Thymus (tissue), 14 donors: Measurements from ENCODE around the gene OR6C4. TPM values are rescaled to one million over a fixed set of nuclear protein-coding genes. Genes with fewer than 3 reads are reported as not detected.
"Not testable (repeated sequence)": the region's sequence is repeated elsewhere in the genome, so short reads cannot be mapped to it uniquely, and the experiment has no call there.

ENCODE experiments used
- DNase-seq, 9 donors: peaks; one replicate each; pipeline ENCODE4 v3.0.0-alpha.2; 2013; ENCODE audit warnings: low spot score in 9 of 9, low read depth in 6 of 9, missing footprints in 1 of 9
- H3K27ac ChIP-seq, 2 donors: one replicate each; pipeline ENCODE4 v1.5.1; 2013; ENCODE audit warnings: control low read depth in 1 of 2, low read depth in 1 of 2, low read length in 1 of 2, mild to moderate bottlenecking in 1 of 2, moderate library complexity in 1 of 2
- H3K27me3 ChIP-seq, 2 donors: one replicate each; pipeline ENCODE4 v1.5.1; 2013; ENCODE audit warnings: low read length in 1 of 2; ENCODE audit not compliant: control insufficient read depth in 2 of 2, insufficient read depth in 1 of 2
- H3K36me3 ChIP-seq, 2 donors: one replicate each; pipeline ENCODE4 v1.5.1; 2013; ENCODE audit warnings: low read length in 1 of 2, mild to moderate bottlenecking in 1 of 2, moderate library complexity in 1 of 2; ENCODE audit not compliant: control insufficient read depth in 2 of 2, insufficient read depth in 2 of 2
- H3K4me1 ChIP-seq, 2 donors: one replicate each; pipeline ENCODE4 v1.5.1; 2013; ENCODE audit warnings: low read length in 2 of 2; ENCODE audit not compliant: control insufficient read depth in 2 of 2, insufficient read depth in 2 of 2
- H3K4me3 ChIP-seq, 2 donors: one replicate each; pipeline ENCODE4 v1.5.1; 2013; ENCODE audit warnings: low read length in 2 of 2, control low read depth in 1 of 2, mild to moderate bottlenecking in 1 of 2
- H3K9me3 ChIP-seq, 2 donors: one replicate each; pipeline ENCODE4 v1.5.1; 2013; ENCODE audit warnings: low read length in 1 of 2, mild to moderate bottlenecking in 1 of 2; ENCODE audit not compliant: control insufficient read depth in 2 of 2, insufficient read depth in 1 of 2
- WGBS: extraction: QIAGEN DNeasy Blood & Tissue Kit; methylation state at CpG from one replicate; pipeline ENCODE4 v1.1.7; 2013; 5-methylcytosine and 5-hydroxymethylcytosine counted together
- long read RNA-seq, 10 donors: transcript quantifications; one replicate each; lab custom pipeline, GENCODE V29; 2026
- polyA plus RNA-seq: library from polyadenylated mRNA; stranded (reverse); fragments of 200-250 nt; gene quantifications from one replicate; pipeline ENCODE4 v1.2.3, GENCODE V29; 2013
- total RNA-seq: library from RNA; stranded (reverse); fragments of 120-200 nt; gene quantifications from one replicate; pipeline ENCODE4 v1.2.4, GENCODE V29; 2013
- donor health status: healthy.

OR6C4 gene
- total RNA-seq (not detected), polyA plus RNA-seq (not detected)
- long read RNA-seq, donor 1, result 0 reads
- long read RNA-seq, donor 2, result 0 reads
- long read RNA-seq, donor 3, result 0 reads
- long read RNA-seq, donor 4, result 0 reads
- long read RNA-seq, donor 5, result 0 reads
- long read RNA-seq, donor 6, result 0 reads
- long read RNA-seq, donor 7, result 0 reads
- long read RNA-seq, donor 8, result 0 reads
- long read RNA-seq, donor 9, result 0 reads
- long read RNA-seq, donor 10, result 0 reads

DNA sequence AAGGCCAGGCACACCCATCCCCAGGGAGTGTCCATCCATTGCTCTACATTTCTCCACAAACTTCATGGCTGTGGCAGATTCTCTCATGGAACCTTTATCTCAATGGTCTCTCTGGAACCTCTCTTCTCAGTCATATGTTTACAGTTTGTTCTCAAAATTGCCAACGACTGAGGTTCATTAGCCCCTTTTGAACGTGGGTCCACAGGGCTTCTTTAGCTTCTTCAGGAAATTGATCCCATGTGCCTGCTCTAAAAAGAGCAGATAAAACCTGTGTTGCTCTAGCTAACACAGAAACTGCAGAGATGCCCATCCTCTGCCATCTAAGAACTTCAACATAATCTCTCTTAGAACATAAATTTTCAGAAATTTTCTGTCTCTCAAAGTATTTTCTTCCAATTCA, at the start of gene OR6C4:
Gene OR6C4 (plus strand): TSS at position 301 of the 400 bp plus-strand sequence. CDS start 1,625 bp downstream, outside the sequence.
- 61% methylated on average over 2 of the region's 2 CpGs for WGBS

DNA sequence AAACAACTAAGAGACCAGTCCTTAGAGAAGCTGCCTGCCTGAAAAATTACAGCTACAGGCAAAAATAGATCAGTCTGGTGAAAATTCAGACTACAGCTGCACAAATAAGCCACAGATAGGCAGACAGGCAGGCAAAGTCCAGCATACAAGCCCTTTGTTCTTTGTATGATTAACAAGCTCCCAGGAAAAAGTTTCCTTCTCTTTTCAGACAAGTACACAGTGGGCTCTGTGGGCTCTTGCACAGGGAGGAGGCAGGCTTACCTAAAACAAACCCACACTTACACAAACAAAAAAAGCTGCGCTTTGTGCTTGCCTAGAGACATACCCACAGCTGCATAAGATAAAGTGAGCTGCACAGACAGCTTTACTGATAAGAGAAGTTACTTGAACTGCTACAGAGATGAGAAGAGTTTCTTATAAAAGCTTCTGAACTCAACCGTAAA, 49.6 kb upstream of the OR6C4 start:
- Histone ChIP-seq H3K4me1 (no peaks in the 10 kb centered on the region), H3K36me3 (no peaks in the 10 kb centered on the region), H3K9me3 (no peaks in the 10 kb centered on the region), H3K27ac (no peak overlapping the region), H3K4me3 (no peak overlapping the region), H3K27me3 (no peaks in the 10 kb centered on the region)
- no peak for DNase-seq
- WGBS, result 51% methylated on average over 2 of the region's 2 CpGs

More for the DNA sequence above, at the start of gene OR6C4:
- no peaks in the 10 kb centered on the region for H3K27me3 ChIP-seq
- peaks cover 0 to 8% of the 10 kb centered on the region in 2 donors for H3K9me3 ChIP-seq
- no peaks in the 10 kb centered on the region for H3K4me1 ChIP-seq
- H3K36me3 ChIP-seq, result no peaks in the 10 kb centered on the region
- H3K27ac ChIP-seq, result no peak within 1 kb of the TSS
- H3K4me3 ChIP-seq, result no peak within 1 kb of the TSS
- no peak for DNase-seq

DNA sequence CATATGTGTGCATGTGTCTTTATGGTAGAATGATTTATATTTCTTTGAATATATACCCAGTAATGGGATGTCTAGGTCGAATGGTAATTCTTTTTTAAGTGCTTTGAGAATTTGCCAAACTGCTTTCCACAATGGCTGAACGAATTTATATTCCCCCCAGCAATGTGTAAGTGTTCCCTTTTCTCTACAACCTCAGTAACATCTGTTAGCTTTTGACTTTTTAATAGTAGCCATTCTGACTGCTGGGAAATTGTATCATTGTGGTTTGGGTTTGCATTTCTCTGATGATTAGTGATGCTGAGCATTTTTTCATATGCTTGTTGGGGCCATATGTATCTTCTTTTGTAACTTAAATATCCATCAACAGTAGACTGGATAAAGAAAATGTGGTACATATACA, 47.8 kb upstream of the OR6C4 start:
- WGBS, result 63% methylated on average over 2 of the region's 2 CpGs
- no peaks in the 10 kb centered on the region for H3K36me3 ChIP-seq
- H3K27ac ChIP-seq, result no peak overlapping the region
- H3K27me3 ChIP-seq, result no peaks in the 10 kb centered on the region
- no peaks in the 10 kb centered on the region for H3K4me1 ChIP-seq
- no peaks in the 10 kb centered on the region for H3K9me3 ChIP-seq
- DNase-seq, result no peak
- H3K4me3 ChIP-seq, result no peak overlapping the region

DNA sequence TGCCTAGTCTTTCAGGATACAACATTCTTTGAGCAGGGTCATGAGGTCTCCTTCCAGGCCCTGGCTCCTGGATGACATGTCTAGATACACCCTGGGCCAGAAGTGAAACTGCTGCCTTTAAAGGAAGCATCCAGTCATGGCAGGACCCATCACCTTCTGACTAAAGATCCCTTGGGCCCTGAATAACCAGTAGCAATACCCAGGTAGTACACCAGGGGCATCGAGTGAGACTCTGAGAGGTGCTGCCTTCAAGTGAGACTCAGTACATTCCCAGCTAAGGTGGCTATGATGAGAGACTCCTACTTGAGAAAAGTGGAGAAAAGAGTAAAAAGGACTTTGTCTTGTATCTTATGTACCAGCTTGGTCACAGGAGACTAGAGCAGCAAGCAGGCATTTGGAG, 33.7 kb upstream of the OR6C4 start:
- Histone ChIP-seq H3K27me3 (no peaks in the 10 kb centered on the region), H3K4me3 (no peak overlapping the region), H3K36me3 (no peaks in the 10 kb centered on the region), H3K9me3 (no peaks in the 10 kb centered on the region), H3K27ac (no peak overlapping the region), H3K4me1 (no peaks in the 10 kb centered on the region)
- no peak for DNase-seq
- 87% methylated on average over 1 of the region's 1 CpG for WGBS

DNA sequence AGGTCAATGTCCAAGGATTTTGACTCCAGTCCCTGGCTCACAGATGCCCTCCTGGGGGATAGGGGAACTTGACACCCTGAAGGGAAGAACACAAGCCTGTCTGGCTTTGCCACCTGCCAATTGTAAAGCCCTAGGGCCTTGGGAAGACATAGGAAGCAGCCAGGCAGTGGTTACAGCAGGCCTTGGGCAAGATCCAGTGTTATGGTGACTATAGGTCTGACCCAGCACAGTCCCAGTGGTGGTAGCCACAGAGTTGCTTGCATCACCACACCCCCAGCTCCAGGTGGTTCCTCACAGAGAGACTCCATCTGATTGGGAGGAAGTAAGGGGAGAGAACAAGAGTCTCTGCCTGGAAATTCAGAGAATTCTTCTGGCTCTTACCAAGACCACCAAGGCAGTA, 33.0 kb upstream of the OR6C4 start:
- no peaks in the 10 kb centered on the region for H3K27me3 ChIP-seq
- no peaks in the 10 kb centered on the region for H3K4me1 ChIP-seq
- DNase-seq, result no peak
- H3K27ac ChIP-seq, result no peak overlapping the region
- no peak overlapping the region for H3K4me3 ChIP-seq
- no peaks in the 10 kb centered on the region for H3K9me3 ChIP-seq
- no peaks in the 10 kb centered on the region for H3K36me3 ChIP-seq

DNA sequence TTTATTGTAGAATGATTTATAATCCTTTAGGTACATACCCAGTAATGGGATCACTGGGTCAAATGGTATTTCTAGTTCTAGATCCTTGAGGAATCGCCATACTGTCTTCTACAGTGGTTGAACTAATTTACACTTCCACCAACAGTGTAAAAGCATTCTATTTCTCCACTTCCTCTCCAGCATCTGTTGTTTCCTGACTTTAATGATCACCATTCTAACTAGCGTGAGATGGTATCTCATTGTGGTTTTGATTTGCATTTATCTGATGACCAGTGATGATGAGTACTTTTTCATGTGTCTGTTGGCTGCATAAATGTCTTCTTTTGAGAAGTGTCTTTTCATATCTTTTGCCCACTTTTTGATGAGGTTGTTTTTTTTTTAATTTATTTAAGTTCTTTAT, 1.2 kb upstream of the OR6C4 start:
- not testable (repeated sequence) for H3K27ac ChIP-seq, H3K27me3 ChIP-seq, H3K9me3 ChIP-seq, H3K4me1 ChIP-seq, DNase-seq, H3K36me3 ChIP-seq, H3K4me3 ChIP-seq
- WGBS, result 63% methylated on average over 2 of the region's 2 CpGs

DNA sequence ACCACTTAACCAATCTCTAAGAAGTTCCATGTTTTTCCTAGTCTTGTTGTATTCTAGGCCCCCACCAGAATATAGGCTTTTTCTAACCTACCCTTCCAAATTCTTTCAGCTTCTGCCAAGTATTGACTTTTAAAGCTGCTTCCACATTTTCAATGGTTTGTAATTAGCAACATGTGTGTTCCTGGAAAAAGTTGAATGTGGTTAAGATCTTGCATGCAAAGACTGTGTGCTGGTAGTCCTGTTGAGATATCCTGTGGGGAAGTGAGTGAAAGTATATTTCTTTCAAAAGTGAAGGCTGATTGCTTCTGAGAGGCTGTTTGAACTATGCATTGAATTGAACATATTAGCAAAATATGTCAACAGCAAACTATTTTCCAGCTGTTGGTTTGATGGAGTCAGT, 646 bp upstream of the OR6C4 start:
- Histone ChIP-seq H3K27me3 (no peaks in the 10 kb centered on the region), H3K9me3 (peaks cover 0 to 8% of the 10 kb centered on the region in 2 donors), H3K4me3 (no peak overlapping the region), H3K4me1 (no peaks in the 10 kb centered on the region), H3K36me3 (no peaks in the 10 kb centered on the region), H3K27ac (no peak overlapping the region)
- DNase-seq, result no peak

DNA sequence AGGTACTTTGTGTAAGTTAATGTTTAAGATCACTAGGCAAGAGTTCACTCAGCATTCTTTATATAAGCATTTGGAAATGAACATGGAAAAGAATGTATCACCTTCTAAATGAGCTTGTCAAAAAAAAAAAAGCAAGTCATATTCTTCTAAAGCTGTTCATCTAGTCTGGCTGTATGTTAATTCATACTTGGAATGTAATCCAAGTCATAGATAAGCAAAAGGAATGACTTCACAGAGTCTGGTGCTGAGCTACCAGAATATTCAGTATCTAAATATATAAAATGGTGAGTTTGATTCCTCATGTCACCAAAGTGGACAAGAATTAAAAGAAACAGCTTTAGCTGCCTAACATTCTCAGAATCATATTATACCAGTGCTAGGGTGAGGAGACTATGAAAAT, 4.9 kb downstream of the OR6C4 start:
- no peak overlapping the region for H3K27ac ChIP-seq
- H3K36me3 ChIP-seq, result no peaks in the 10 kb centered on the region
- H3K4me3 ChIP-seq, result no peak overlapping the region
- no peak for DNase-seq
- no peaks in the 10 kb centered on the region for H3K4me1 ChIP-seq
- peaks cover 0 to 3% of the 10 kb centered on the region in 2 donors for H3K9me3 ChIP-seq
- no peaks in the 10 kb centered on the region for H3K27me3 ChIP-seq

DNA sequence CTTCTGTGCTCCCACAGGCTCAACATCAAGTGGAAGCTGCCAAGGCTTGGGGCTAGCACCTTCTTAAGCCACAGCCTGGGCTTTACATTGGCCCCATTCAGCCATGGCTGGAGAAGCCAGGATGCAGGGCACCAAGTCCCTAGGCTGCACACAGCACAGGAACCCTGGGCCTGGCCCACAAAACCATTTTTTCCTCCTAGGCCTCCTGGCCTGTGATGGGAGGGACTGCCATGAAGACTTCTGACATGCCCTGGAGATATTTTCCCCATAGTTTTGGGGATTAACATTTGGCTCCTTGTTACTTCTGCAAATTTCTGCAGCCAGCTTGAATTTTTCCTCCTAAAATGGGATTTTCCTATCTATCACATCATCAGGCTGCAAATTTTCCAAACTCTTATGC, 20.7 kb downstream of the OR6C4 start:
- not testable (repeated sequence) for H3K4me3 ChIP-seq, H3K27me3 ChIP-seq, DNase-seq, H3K4me1 ChIP-seq, H3K27ac ChIP-seq, H3K36me3 ChIP-seq, H3K9me3 ChIP-seq

DNA sequence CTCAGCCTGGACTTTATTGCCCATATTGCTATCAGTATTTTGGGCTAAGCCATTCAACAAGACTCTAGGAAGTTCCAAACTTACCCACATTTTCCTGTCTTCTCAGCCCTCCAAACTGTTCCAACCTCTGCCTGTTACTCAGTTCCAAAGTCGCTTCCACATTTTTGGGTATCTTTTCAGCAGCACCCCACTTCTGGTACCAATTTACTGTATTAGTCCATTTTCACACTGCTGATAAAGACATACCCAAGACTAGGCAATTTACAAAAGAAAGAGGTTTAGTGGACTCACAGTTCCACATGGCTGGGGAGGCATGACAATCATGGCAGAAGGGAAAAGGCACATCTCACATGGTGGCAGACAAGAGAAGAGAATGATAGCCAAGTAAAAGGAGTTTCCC, 21.3 kb downstream of the OR6C4 start:
- 100% methylated on average over 1 of the region's 1 CpG for WGBS
- H3K4me1 ChIP-seq, result not testable (repeated sequence)

More for the DNA sequence above, 21.3 kb downstream of the OR6C4 start:
- H3K9me3 ChIP-seq, H3K4me3 ChIP-seq, H3K36me3 ChIP-seq, H3K27me3 ChIP-seq, DNase-seq, H3K27ac ChIP-seq: not testable (repeated sequence)
